NT2/D1 (cell line): ENCODE results near the gene MPO.

Source experiments
- YY1 ChIP-seq: IDR thresholded peaks from 2 replicates; pipeline ENCODE4 v1.6.1; 2011; ENCODE audit not compliant: insufficient read length, insufficient read depth
- ZNF274 ChIP-seq: IDR thresholded peaks from 2 replicates; pipeline ENCODE4 v1.6.1; 2011; ENCODE audit warnings: mild to moderate bottlenecking, low read depth, low read length

- TF ChIP-seq YY1 (no peak), ZNF274 (no peak)
Observed at GRCh38 chr17:58277107-58277801, 3.5 kb downstream of the MPO start.
